Measurements from ENCODE around the gene DLG1. TPM values are rescaled to one million over a fixed set of nuclear protein-coding genes. Genes with fewer than 3 reads are reported as not detected.

DLG1 gene
- total and polyA plus RNA-seq, 9 of the 15 experiments (the other 6 are each of a cell fraction or from before 2014, with no cell fraction given) = 9.4 to 63.5 (median 43.6) TPM

GRCh38 chr3:197258168-197258755 is 40.1 kb downstream of the DLG1 start:
- H3K9me3 ChIP-seq (replicated peaks; ENCODE audit: control insufficient read depth, insufficient read depth, low read depth, low read length) = no peaks in the 10 kb centered on the region
- H3K4me3 ChIP-seq = no peak overlapping the region
- H2AFZ ChIP-seq (ENCODE audit: low read depth, low read length) = no peak overlapping the region
- intact Hi-C loops (cut with micrococcal nuclease) = loop anchor here (10.0 kb wide), 2 partner anchors 117 to 197 kb away; no protein-coding TSS in a partner anchor
- 0 out of 2 replicates have a peak, but pooled peaks cover 3% of the 10 kb centered on the region for H4K20me1 ChIP-seq (replicated peaks; ENCODE audit: control insufficient read depth, insufficient read depth, low read length)
- H3K27me3 ChIP-seq (ENCODE audit: control insufficient read depth in 2 of 2, insufficient read depth in 2 of 2, low read length in 2 of 2) = no peaks in the 10 kb centered on the region
- FAIRE-seq = no peak
- ChIA-PET POLR2A (interaction anchor here (2.9 kb wide), 1 partner anchor 9 kb away, joined by 19 read pairs; no protein-coding TSS in a partner anchor), CTCF (ENCODE audit: low intra/inter-chr PET ratio) (interaction anchor here (1.8 to 2.5 kb wide), 2 partner anchors 196 to 252 kb away, joined by 10 to 12 read pairs; no protein-coding TSS in a partner anchor)
- no TSS peak for BruUV-seq (replicated peaks)
- ATAC-seq = no peak
- in situ Hi-C loops (cut with MboI) = loop anchor here (25.0 kb wide), 1 partner anchor 254 kb away; no protein-coding TSS in a partner anchor
- TF ChIP-seq TAL1 (IDR thresholded peaks at IDR 0.05) (no peak), SMARCB1 (IDR thresholded peaks at IDR 0.05; ENCODE audit: insufficient read length, low read depth) (no peak), CBX3 (IDR thresholded peaks at IDR 0.05; ENCODE audit: borderline replicate concordance in 1 of 2, low read length in 2 of 2) (no peak), SNRNP70 (optimal IDR thresholded peaks at IDR 0.05; ENCODE audit: low read depth, low read length) (no peak), TSC22D4 (tag; IDR thresholded peaks at IDR 0.05) (no peak), CGGBP1 (CRISPR knock-in tag; IDR thresholded peaks at IDR 0.05) (no peak), IRF2 (CRISPR knock-in tag; IDR thresholded peaks at IDR 0.05) (no peak), POLR2A (conservative IDR thresholded peaks at IDR 0.05) (no peak), KDM2B (CRISPR knock-in tag; IDR thresholded peaks at IDR 0.05) (no peak), ILF3 (IDR thresholded peaks at IDR 0.05; ENCODE audit: borderline replicate concordance) (no peak), ATF3 (IDR thresholded peaks at IDR 0.05) (no peak), ATF3 (CRISPR knock-in tag; conservative IDR thresholded peaks at IDR 0.05) (no peak), EHMT2 (IDR thresholded peaks at IDR 0.05) (no peak)
- TF ChIP-seq, protein P1, sequence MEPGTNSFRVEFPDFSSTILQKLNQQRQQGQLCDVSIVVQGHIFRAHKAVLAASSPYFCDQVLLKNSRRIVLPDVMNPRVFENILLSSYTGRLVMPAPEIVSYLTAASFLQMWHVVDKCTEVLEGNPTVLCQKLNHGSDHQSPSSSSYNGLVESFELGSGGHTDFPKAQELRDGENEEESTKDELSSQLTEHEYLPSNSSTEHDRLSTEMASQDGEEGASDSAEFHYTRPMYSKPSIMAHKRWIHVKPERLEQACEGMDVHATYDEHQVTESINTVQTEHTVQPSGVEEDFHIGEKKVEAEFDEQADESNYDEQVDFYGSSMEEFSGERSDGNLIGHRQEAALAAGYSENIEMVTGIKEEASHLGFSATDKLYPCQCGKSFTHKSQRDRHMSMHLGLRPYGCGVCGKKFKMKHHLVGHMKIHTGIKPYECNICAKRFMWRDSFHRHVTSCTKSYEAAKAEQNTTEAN (CRISPR knock-in tag; IDR thresholded peaks at IDR 0.05) = no peak
- TF ChIP-seq, protein P2, sequence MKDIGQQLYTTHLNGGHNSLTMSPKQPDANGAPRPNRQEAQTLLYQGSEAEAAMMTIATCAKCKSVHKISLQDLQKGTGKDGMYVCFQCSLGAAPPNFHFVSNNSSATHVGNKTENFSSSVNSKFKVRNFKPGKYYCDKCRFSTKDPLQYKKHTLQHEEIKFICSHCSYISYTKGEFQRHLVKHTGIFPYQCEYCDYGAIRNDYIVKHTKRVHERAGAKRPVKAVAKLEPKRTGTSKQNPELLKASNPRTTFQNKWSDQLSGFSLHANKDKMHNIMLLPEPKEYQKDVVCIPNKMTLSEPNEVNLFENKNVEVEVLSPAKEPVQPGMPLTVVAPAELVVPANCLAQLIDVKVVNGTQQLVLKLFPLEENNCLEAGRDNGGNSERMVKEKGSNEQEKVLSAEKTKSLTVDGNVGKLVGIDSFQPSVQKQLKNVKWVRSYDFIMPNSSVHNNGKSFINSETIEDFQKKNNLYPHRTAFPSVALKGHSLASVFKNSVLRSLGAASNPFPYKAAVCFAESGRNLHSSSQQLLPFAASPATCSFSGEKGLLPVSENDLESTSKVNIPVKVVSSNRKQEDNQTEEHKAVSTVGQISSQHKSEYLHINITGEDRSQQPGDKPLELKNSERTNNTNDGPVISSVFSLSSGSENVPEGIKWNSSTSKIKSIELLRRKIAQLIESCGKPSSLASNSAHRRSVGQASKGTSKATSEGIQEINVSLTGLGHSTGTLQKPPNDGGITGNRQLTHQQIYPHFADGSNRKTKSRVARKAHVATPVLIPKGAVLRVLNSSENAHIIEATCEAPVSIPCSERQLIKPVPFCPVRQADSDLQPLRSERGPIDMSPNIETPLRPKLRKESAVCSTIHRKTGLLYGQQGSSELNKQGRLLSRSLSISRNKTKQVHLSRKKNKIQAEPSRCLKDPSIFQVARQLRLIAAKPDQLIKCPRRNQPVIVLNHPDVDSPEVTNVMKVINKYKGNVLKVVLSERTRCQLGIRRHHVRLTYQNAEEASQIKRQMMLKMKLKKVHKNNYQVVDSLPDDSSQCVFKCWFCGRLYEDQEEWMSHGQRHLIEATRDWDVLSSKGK (CRISPR knock-in tag; IDR thresholded peaks at IDR 0.05) = no peak
- H3K36me3 ChIP-seq (ENCODE audit: control insufficient read depth, insufficient read depth, low read length) = peaks cover 2% of the 10 kb centered on the region
- peaks cover 87% of the 10 kb centered on the region for H3K79me2 ChIP-seq (ENCODE audit: control insufficient read depth, insufficient read depth, low read length)
- no peak overlapping the region for H3K27ac ChIP-seq (ENCODE audit: extremely low read depth, low read depth, low read length)
- DNase-seq (ENCODE audit: extremely low read depth in 1 of 4, low spot score in 3 of 4) = no peak
- H3K4me1 ChIP-seq (replicated peaks in 1 of 2; ENCODE audit: control insufficient read depth in 2 of 2, insufficient read depth in 2 of 2, low read length in 2 of 2) = no peaks in the 10 kb centered on the region
- WGBS (ENCODE audit: insufficient coverage, low coverage, missing lambda C conversion rate) = 38% methylated on average over 5 of the region's 6 CpGs
- no peaks in the 10 kb centered on the region for H3K9me1 ChIP-seq (ENCODE audit: control insufficient read depth, insufficient read depth, low read length)
- H3K9ac ChIP-seq (ENCODE audit: insufficient read depth in 1 of 2, low read depth in 2 of 2, low read length in 2 of 2) = no peak overlapping the region
- H3K4me2 ChIP-seq (ENCODE audit: insufficient read depth, low read length) = no peak overlapping the region
